Stimulated activated CD4-positive, alpha-beta T cell treated with anti-CD3 and anti-CD28 coated beads, Interleukin-1b, Interleukin-23, amount 100 ng/mL, for 1 hour (primary cell): Measurements from ENCODE around the gene ORC3.
"Not testable (repeated sequence)": the region's sequence is repeated elsewhere in the genome, so short reads cannot be mapped to it uniquely, and the experiment has no call there.

ENCODE experiments used
- DNase-seq, 2 donors: peaks; one replicate each; pipeline ENCODE4 v3.0.0-alpha.2; 2020; ENCODE audit warnings: low read depth in 2 of 2

The ORC3 gene

DNA sequence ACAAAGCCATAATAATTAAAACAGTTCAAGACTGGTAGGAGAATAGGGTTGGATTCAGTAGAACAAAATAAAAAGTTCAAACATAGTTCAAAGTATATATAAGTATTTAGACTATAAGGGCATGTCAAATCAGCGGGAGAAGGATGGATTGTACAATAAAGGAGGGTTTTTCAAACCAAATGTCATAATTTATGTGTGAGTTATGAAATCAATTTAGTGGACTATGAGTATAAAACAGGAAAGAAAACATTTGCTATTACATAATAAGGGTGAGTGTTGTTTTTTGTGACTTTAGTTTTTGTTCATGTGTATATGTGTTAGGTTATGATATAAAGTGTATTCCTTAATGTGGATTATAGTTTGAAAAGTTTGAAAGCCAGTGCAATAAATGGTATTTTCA lies 10.6 kb downstream of the ORC3 start:
- no peak for DNase-seq

GRCh38 chr6:87606199-87606598 lies 16.3 kb downstream of the ORC3 start:
- no peak for DNase-seq

GRCh38 chr6:87608802-87609201 lies 18.9 kb downstream of the ORC3 start:
- DNase-seq = no peak

DNA sequence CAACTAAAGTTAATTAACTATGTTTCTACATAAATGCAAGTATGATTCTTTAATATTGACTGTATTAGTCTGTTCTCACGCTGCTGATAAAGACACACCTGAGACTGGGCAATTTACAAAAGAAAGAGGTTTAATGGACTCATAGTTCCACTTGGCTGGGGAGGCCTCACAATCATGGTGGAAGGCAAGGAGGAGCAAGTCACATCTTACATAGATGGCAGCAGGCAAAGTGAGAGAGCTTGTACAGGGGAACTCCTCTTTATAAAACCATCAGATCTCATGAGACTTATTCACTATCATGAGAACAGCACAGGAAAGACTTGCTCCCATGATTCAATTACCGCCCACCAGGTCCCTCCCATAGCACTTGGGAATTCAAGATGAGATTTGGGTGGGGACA lies 23.1 kb downstream of the ORC3 start:
- DNase-seq = not testable (repeated sequence)

GRCh38 chr6:87617405-87617804 lies 27.5 kb downstream of the ORC3 start:
- DNase-seq = no peak

DNA sequence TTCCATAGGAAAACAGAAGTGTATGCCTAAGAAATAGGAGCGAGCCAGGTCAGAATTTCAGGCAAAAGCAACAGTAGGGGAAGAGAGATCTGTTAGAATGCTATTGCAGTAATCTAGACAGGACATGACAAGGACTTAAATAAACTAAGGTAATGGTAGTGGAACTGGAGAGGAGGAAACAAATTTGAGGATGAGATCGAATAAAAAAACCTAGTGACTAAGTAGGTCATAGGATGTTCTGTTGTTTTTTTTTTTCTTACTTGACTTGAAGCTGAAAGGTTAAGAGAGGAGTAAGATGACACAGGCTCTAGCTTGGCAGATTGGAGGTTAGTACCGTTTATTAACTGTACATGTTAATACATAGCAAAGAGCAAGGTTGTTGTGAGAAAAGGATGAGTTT lies 28.6 kb downstream of the ORC3 start:
- DNase-seq = no peak

GRCh38 chr6:87623248-87623647 lies 33.3 kb downstream of the ORC3 start:
- no peak for DNase-seq

DNA sequence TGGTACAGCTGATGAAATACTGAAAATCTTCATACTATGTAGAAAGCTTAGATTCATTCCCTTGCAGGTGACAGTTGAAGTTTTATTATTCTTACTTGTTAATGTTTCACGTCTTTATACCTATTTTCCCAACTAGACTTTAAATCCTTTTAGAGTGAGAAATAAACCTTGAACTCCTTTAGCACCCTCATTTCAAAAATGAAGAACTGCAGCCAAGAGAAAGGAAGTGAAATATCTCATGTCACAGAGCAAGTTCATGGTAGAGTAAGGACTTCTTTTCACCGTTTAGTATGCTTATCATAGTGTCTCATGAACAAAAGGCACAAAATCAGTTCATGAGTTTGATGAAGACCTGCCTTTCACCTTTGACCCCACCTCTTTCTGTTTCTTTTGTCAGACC lies 38.5 kb downstream of the ORC3 start:
- no peak for DNase-seq

DNA sequence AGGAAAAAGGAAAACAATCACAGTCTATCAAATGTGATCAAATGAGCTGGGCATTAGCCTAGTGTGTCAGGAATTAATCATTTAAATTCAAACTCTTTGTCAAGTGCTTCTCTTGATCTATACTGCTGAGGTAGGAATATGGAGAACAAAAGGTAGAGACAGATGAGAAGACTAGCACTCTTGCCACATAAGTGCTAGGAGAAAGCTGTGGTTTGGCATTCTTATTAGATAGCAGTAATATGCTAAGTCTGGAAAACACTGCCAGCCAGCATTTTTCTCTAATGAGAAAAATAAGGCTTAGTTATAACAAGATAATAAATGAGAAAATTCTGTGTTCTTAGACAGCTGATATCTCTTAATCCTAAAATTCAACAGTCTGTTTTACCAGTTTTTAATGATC lies 38.9 kb downstream of the ORC3 start:
- no peak for DNase-seq

- DNase-seq = no peak
These were observed 40.8 kb downstream of the ORC3 start for GRCh38 chr6:87630746-87631145.

DNA sequence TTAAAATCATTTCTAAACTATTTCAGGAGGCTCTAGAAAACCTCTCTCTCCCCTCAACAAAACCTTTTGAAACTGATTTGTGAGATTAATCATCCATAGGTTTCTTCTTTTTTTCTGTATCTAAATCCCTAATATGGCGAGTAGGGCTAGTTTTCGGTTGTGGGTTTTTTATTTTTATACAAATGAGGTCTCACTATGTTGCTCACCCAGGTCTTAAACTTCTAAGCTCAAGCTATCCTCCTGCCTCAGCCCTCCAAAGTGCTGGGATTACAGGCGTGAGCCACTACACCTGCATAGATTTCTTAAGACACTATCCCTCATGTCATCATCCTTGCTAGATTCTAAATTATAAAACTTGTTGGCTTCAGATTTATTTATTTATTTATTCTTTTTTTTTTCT lies 43.9 kb downstream of the ORC3 start:
- DNase-seq = no peak

DNA sequence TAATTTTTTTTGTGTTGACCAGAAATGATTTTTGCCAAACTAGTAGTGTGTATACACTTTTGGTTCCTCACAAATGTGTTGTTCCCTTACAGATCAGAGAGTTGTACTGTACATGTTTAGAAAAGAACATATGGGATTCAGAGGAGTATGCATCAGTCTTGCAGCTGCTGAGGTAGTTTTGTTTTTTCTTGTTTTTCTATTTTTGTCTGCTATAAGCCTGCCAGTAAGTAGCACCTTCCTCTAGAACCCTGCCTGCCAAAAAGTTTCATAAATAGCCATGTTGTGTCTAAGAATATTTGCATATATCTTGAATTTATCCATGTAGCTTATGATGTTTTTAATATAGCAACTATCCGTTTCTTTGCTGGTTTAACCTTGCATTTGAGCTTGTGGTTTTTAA lies 46.4 kb downstream of the ORC3 start:
- DNase-seq = no peak

DNA sequence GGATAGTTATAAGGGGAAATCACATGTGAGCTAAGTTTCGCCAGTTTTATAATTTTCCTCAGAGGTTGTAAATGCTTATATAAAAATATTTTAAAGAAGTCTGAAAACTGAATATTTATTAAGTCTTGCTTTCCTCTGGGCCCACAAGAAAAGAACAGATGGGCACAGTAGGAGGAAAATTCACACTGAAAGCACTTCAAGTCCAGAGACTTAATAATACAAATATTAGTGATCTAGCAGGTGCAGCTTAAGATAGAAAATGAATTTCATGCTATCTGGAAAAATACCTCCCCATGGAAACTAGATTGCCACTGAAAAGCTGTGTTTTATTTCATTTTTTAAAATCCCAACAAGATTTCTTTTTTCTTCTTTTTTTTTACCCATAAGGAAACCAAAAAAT lies 47.2 kb downstream of the ORC3 start:
- DNase-seq = no peak

DNA sequence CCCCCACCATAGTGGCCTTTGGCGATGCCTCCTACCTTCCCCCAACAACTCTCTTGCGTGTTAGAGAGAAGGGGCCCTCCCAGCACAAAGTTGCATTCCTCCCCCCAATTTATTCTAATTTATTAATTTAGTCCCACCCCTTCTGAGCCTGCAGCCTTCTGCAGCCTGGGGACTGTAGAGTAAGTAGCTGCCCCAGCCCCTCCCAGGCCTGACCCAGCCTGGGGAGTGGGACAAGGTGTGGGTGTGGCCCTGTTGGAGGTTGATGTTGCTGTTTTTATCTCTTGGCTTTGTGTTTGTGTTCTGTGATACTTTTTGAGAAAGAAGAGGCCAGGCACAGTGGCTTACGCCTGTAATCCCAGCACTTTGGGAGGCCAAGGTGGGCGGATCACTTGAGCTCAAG lies 49.4 kb downstream of the ORC3 start:
- no peak for DNase-seq

- DNase-seq = no peak
These were observed 51.2 kb downstream of the ORC3 start for GRCh38 chr6:87641065-87641692.

DNA sequence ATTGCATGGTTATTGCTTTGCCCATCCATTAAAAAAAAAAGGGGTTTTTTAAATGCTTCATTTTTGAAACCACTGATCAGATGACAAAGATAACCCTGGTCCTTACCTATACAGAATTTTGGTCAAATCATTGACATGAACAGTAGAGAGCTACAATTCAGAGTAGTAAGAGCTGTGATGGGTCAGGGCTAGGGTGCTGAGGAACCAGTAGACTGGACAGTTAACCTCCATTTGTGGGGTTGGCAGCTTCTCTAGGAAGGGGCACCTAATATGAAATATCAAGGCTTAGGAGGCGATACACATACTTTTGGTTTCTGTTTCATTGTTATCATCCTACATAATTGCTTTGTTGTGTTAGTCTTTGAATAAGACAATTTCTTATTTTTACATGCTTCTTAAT lies 55.1 kb downstream of the ORC3 start:
- DNase-seq = no peak

GRCh38 chr6:87653074-87653962 lies 63.4 kb downstream of the ORC3 start:
- no peak for DNase-seq

GRCh38 chr6:87654122-87654521 lies 64.2 kb downstream of the ORC3 start:
- no peak for DNase-seq

DNA sequence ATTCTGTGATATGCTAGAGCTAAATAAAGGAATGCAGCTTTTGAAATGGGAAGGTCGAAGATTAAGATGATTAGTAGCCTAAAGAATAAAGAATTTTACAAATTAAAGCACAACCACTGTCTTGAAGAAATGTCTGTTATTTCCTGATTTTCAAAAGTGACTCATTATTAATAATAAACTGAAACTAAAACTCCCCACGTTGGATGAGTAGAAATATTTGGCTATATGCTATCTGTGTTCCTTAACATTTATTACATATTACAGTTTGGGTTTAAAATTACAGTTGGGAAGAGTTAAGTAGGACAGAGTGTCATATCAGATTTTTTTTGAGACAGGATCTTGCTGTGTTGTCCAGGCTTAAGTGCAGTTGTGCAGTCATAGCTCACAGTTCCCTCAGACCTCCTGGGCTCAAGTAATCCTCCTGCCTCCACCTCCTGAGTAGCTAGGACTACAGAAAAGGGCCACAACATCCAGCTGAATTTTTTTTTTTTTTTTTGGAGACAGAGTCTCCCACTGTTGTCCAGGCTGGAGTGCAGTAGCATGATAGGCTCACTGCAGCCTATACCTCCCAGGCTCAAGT lies 65.0 kb downstream of the ORC3 start:
- no peak for DNase-seq

DNA sequence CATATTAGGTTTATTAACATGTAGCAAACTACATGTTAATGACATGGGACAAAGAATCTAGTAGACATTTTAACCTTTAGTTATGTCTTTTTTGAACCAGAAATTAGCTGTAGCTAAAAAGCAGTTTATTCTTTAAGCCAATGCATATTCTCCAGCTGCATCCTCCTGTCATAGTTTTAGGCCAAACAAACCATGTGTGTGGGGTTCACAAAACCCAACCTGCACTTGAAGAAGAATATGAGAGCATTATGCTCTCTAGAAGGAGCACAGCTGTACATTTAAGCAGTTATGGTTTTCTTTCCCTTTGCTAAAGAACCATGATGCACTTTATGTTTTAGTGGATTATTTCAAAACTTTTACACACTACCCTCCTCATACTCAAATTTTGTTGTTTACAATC lies 65.9 kb downstream of the ORC3 start:
- DNase-seq = no peak

- no peak for DNase-seq
These were observed 66.9 kb downstream of the ORC3 start for GRCh38 chr6:87656857-87657256.

GRCh38 chr6:87658516-87658915 lies 68.6 kb downstream of the ORC3 start:
- no peak for DNase-seq
